Aorta (tissue), 5 donors: Measurements from ENCODE around the gene OR5H2. TPM values are rescaled to one million over a fixed set of nuclear protein-coding genes. Genes with fewer than 3 reads are reported as not detected.

Experiments used
- ATAC-seq: fragments of 200-7000 bp; cut with Tn5 transposase; one replicate; pipeline ENCODE4 v1.9.1; 2022; ENCODE audit warnings: moderate library complexity; ENCODE audit not compliant: low FRiP score
- DNase-seq, 2 donors: peaks; one replicate each; pipeline ENCODE4 v3.0.0-alpha.2; 2020
- H3K27ac ChIP-seq, 2 donors: one replicate each; pipeline ENCODE4 v1.5.1; 2013; ENCODE audit warnings: low read length in 2 of 2, mild to moderate bottlenecking in 2 of 2, moderate library complexity in 2 of 2, control low read depth in 1 of 2, inconsistent platforms in 1 of 2, low read depth in 1 of 2
- H3K27me3 ChIP-seq, 2 donors: one replicate each; pipeline ENCODE4 v1.6.1; 2013; ENCODE audit warnings: control low read depth in 1 of 2, low read length in 1 of 2, mild to moderate bottlenecking in 1 of 2, moderate library complexity in 1 of 2; ENCODE audit not compliant: insufficient read depth in 2 of 2, control insufficient read depth in 1 of 2
- H3K36me3 ChIP-seq, 2 donors: one replicate each; pipeline ENCODE4 v1.6.1; 2013; ENCODE audit warnings: control low read depth in 1 of 2, low read length in 1 of 2, mild to moderate bottlenecking in 1 of 2; ENCODE audit not compliant: insufficient read depth in 2 of 2, control insufficient read depth in 1 of 2
- H3K4me1 ChIP-seq, 2 donors: one replicate each; pipeline ENCODE4 v1.6.1; 2013; ENCODE audit warnings: low read length in 2 of 2, control low read depth in 1 of 2, mild to moderate bottlenecking in 1 of 2, moderate library complexity in 1 of 2; ENCODE audit not compliant: insufficient read depth in 2 of 2, control insufficient read depth in 1 of 2
- H3K4me3 ChIP-seq, 2 donors: one replicate each; pipeline ENCODE4 v1.5.1; 2013; ENCODE audit warnings: low read length in 2 of 2, control low read depth in 1 of 2, mild to moderate bottlenecking in 1 of 2
- H3K9me3 ChIP-seq: one replicate; pipeline ENCODE4 v1.6.1; 2013; ENCODE audit warnings: mild to moderate bottlenecking, low read length; ENCODE audit not compliant: control insufficient read depth
- WGBS, 2 donors: extraction: QIAGEN DNeasy Blood & Tissue Kit; methylation state at CpG; one replicate each; pipeline ENCODE4 v1.1.7; 2013; 5-methylcytosine and 5-hydroxymethylcytosine counted together
- intact Hi-C, 2 donors: fragments of 100-400 bp; cut with DNase I; formaldehyde crosslinking; loops; one replicate each; pipeline versions ENCODE4 v1.14.2 to v1.15.0; 2022
- polyA plus RNA-seq, 2 donors: library from polyadenylated mRNA; stranded (reverse); fragments of 200-250 nt; gene quantifications; one replicate each; pipeline ENCODE4 v1.2.3, GENCODE V29; 2013
- total RNA-seq, 2 donors: library from RNA; stranded (reverse); fragmentation: NEBNext Ultra II Directional; extraction: Animal tissue kit (Norgen Biotek cat#: 25700); gene quantifications; one replicate each; pipeline ENCODE4 v1.2.1, GENCODE V29; 2021
- donor health status: healthy with polysubstance abuse.
- donor health status: Bipolar disorder and iron deficiency.
- donor health status: DM: no; HTN: no; CAD: no.
- donor health status: DM: no; HTN: no; CAD: no.
- donor health status: DM: yes; HTN: yes; CAD: no.

OR5H2 gene
- total and polyA plus RNA-seq, 4 donors = not detected

GRCh38 chr3:98325055-98325454, 42.8 kb downstream of the OR5H2 start:
- intact Hi-C loops = loop anchor here in 1 of 2 donors (5.0 kb wide), 1 partner anchor 283 kb away; no protein-coding TSS in a partner anchor
- WGBS, 2 donors = 53 to 59% methylated on average over 12 of the region's 12 CpGs
- Histone ChIP-seq H3K9me3 (no peaks in the 10 kb centered on the region), H3K27me3 (no peaks in the 10 kb centered on the region), H3K4me3 (no peak overlapping the region), H3K4me1 (no peaks in the 10 kb centered on the region), H3K27ac (no peak overlapping the region), H3K36me3 (no peaks in the 10 kb centered on the region)
- ATAC-seq (no peak), DNase-seq (peak in 1 of 2 donors; percentile 49)

GRCh38 chr3:98326105-98326893, 44.0 kb downstream of the OR5H2 start:
- Histone ChIP-seq H3K9me3 (no peaks in the 10 kb centered on the region), H3K27me3 (no peaks in the 10 kb centered on the region), H3K4me3 (no peak overlapping the region), H3K4me1 (no peaks in the 10 kb centered on the region), H3K36me3 (no peaks in the 10 kb centered on the region), H3K27ac (no peak overlapping the region)
- ATAC-seq = no peak
- intact Hi-C loops = loop anchor here in 1 of 2 donors (5.0 kb wide), 1 partner anchor 284 kb away; no protein-coding TSS in a partner anchor
- 52 to 53% methylated on average over 2 of the region's 2 CpGs for WGBS, 2 donors
- DNase-seq = no peak

- DNase-seq = no peak
- intact Hi-C loops = loop anchor here in 1 of 2 donors (5.0 kb wide), 1 partner anchor 285 kb away; no protein-coding TSS in a partner anchor
- Histone ChIP-seq H3K4me3 (no peak overlapping the region), H3K36me3 (no peaks in the 10 kb centered on the region), H3K27me3 (no peaks in the 10 kb centered on the region), H3K9me3 (no peaks in the 10 kb centered on the region), H3K4me1 (no peaks in the 10 kb centered on the region), H3K27ac (no peak overlapping the region)
- ATAC-seq = no peak
Observed at GRCh38 chr3:98326945-98327344, 44.6 kb downstream of the OR5H2 start.

GRCh38 chr3:98328933-98329332, 46.6 kb downstream of the OR5H2 start:
- Histone ChIP-seq H3K27ac (no peak overlapping the region), H3K27me3 (no peaks in the 10 kb centered on the region), H3K4me1 (no peaks in the 10 kb centered on the region), H3K9me3 (no peaks in the 10 kb centered on the region), H3K4me3 (no peak overlapping the region), H3K36me3 (no peaks in the 10 kb centered on the region)
- DNase-seq (peak in 1 of 2 donors; percentile 63), ATAC-seq (no peak)
- intact Hi-C loops = loop anchor here in 1 of 2 donors (5.0 kb wide), 1 partner anchor 287 kb away; no protein-coding TSS in a partner anchor
- WGBS, 2 donors = 75 to 79% methylated on average over 5 of the region's 5 CpGs

DNA sequence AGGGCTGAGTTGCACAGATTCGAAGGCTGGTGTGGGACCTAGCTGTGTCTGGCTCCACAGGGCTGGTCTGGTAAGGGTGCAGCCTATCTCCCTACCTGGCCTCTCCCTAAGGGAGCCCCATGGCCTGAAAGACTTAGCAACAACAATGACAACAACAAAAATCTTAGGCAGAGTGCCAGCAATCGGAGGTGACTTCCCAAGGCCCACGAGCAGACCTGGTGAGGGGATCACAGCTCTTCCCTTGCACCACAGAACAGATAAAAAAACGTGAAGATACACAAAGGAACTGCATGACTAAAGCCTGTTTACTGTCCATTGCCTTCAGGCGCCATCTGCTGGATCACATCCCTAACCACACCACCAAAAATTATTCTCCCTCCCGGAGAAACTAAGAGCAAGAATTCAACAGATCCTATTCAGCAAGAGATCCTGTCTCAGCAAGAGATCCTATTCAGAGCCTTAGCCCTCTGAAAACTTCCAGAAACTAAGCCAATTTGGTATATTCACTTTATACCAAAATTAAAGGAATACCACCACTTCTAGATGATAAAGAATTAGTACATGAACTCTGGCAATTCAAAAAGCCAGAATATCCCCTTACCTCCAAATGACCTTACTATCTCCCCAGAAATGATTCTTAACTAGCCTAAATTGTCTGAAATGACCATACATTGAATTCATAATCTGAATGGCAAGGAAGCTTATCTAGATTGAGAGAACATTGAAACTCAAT, 47.3 kb downstream of the OR5H2 start:
- no peaks in the 10 kb centered on the region for H3K9me3 ChIP-seq
- no peaks in the 10 kb centered on the region for H3K27me3 ChIP-seq
- H3K4me1 ChIP-seq = no peaks in the 10 kb centered on the region
- DNase-seq (no peak), ATAC-seq (no peak)
- intact Hi-C loops = loop anchor here (5.0 to 10.0 kb wide), 2 partner anchors 285 to 287 kb away; no protein-coding TSS in a partner anchor
- WGBS, 2 donors = 10 to 17% methylated on average over 6 of the region's 6 CpGs
- no peak overlapping the region for H3K27ac ChIP-seq
- no peak overlapping the region for H3K4me3 ChIP-seq
- H3K36me3 ChIP-seq = no peaks in the 10 kb centered on the region

DNA sequence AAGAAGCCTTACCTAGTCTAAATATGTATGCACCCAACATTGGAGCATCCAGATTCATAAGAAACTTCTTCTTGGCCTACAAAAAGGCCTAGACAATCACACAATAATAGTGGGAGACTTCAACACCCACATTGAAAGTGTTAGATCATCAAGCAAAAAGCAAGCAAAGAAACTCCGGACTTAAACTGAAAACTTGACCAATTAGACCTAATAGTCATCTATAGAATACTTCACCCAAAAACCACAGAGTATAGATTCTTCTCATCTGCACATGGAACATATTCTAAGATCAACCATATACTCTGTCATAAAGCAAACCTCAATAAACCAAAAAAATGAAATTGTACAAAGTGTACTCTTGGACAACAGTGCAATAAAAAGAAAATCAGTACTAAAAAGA, 49.0 kb downstream of the OR5H2 start:
- Histone ChIP-seq H3K4me3 (no peak overlapping the region), H3K36me3 (no peaks in the 10 kb centered on the region), H3K27me3 (no peaks in the 10 kb centered on the region), H3K27ac (no peak overlapping the region), H3K9me3 (no peaks in the 10 kb centered on the region), H3K4me1 (no peaks in the 10 kb centered on the region)
- WGBS, 2 donors = 94 to 100% methylated on average over 1 of the region's 1 CpG
- DNase-seq (no peak), ATAC-seq (no peak)
- intact Hi-C loops = loop anchor here in 1 of 2 donors (10.0 kb wide), 1 partner anchor 287 kb away; no protein-coding TSS in a partner anchor

Other genes starting within 250 kb of the OR5H2 start
- not detected for gene GABRR3, start 247.2 kb upstream of the OR5H2 start, total RNA-seq
- gene GABRR3, start 247.2 kb upstream of the OR5H2 start, polyA plus RNA-seq = not detected
- not detected for gene OR5AC2, start 195.3 kb upstream of the OR5H2 start, total RNA-seq
- gene OR5AC2, start 195.3 kb upstream of the OR5H2 start, polyA plus RNA-seq = not detected
- gene OR5H1, start 151.8 kb upstream of the OR5H2 start, total RNA-seq = not detected
- gene OR5H1, start 151.8 kb upstream of the OR5H2 start, polyA plus RNA-seq = not detected
- under 1 TPM in 1 of 2 donors, not detected in 1; 0.03 TPM for gene OR5H14, start 135.0 kb upstream of the OR5H2 start, total RNA-seq
- gene OR5H14, start 135.0 kb upstream of the OR5H2 start, polyA plus RNA-seq = not detected
- not detected for gene OR5H15, start 115.8 kb upstream of the OR5H2 start, total RNA-seq
- not detected for gene OR5H15, start 115.8 kb upstream of the OR5H2 start, polyA plus RNA-seq
- gene OR5H6, start 18.3 kb upstream of the OR5H2 start, total RNA-seq = not detected
- not detected for gene OR5H6, start 18.3 kb upstream of the OR5H2 start, polyA plus RNA-seq
- not detected for gene OR5K4, start 71.3 kb downstream of the OR5H2 start, total RNA-seq
- gene OR5K4, start 71.3 kb downstream of the OR5H2 start, polyA plus RNA-seq = not detected
- gene OR5K3, start 108.2 kb downstream of the OR5H2 start, total RNA-seq = not detected
- not detected for gene OR5K3, start 108.2 kb downstream of the OR5H2 start, polyA plus RNA-seq
- not detected for gene OR5K1, start 180.7 kb downstream of the OR5H2 start, total RNA-seq
- gene OR5K1, start 180.7 kb downstream of the OR5H2 start, polyA plus RNA-seq = not detected
- gene OR5K2, start 215.2 kb downstream of the OR5H2 start, total RNA-seq = not detected
- not detected for gene OR5K2, start 215.2 kb downstream of the OR5H2 start, polyA plus RNA-seq
- gene CLDND1, start 240.4 kb downstream of the OR5H2 start, total RNA-seq = 100 to 1,000 TPM; 114 to 132 TPM
- 100 to 1,000 TPM; 106 to 112 TPM for gene CLDND1, start 240.4 kb downstream of the OR5H2 start, polyA plus RNA-seq
- not detected for gene GPR15, start 249.5 kb downstream of the OR5H2 start, total RNA-seq
- gene GPR15, start 249.5 kb downstream of the OR5H2 start, polyA plus RNA-seq = not detected